Fibroblast of skin of back (primary cell): Measurements from ENCODE around the gene STK35.
"Not testable (repeated sequence)": the region's sequence is repeated elsewhere in the genome, so short reads cannot be mapped to it uniquely, and the experiment has no call there.

Source experiments
- DNase-seq: peaks from one replicate; pipeline ENCODE4 v3.0.0-alpha.2; 2013

The STK35 gene

GRCh38 chr20:2163312-2163711, 61.7 kb downstream of the STK35 start:
- no peak for DNase-seq

DNA sequence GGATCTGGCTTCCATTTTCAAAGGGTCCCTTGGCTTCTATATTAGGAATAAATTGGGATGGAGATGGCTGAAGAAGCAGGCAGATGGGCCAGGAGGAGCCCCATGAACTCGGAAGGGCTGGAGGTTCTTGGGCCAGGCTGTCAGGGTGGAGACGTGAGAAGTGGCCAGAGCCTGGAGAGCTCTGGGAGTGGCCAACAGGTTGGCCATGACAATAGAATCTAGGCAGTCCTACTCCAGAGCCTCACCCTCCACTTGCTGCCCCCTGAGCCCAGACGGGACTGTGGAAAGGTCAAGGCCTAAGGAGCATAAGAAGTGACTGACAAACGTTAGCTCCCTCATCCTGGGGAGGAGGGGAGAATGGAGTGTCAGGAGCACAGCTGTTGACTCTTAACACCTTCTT, 62.1 kb downstream of the STK35 start:
- DNase-seq, result no peak

GRCh38 chr20:2164421-2164820, 62.8 kb downstream of the STK35 start:
- DNase-seq, result no peak

GRCh38 chr20:2164966-2165365, 63.3 kb downstream of the STK35 start:
- DNase-seq, result no peak

GRCh38 chr20:2165871-2166270, 64.2 kb downstream of the STK35 start:
- no peak for DNase-seq

DNA sequence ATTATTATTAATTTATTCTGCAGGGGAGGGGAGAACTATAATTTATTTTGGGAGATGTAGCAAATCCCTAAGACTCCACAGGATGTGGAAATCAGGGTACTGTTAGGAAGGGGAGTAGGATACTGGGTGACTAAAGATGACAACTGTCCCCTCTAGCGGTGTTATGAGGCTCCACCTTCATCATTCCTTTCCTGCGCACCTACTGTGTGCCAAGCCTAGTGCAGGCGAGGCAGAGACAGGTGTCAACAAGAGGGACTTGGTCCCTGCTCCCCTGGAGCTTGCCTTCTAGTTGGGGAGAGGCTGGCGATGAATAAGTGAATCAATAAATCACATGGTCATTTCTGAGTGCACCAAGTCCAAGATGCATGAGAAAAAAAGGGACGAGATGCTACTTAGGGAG, 65.5 kb downstream of the STK35 start:
- no peak for DNase-seq

DNA sequence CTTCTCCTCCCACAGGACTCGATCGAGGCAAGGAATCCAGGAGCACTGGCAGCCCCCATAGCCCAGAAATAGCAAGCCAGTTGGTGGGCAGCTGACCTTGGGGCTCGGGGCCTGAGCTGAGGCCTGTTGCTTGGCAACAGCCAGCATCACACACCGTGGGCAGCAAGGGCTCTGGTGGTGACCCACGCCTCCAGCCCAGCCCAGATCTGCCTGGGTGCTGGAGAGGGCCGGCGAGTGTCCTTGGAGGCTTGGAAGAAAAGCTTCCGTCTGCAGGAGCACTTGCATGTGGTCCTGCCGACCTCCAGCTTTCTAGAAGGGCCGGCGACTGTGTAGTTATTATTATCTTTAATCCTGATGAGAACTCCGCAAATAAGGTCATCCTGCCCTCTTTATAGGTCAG, 67.3 kb downstream of the STK35 start:
- no peak for DNase-seq

DNA sequence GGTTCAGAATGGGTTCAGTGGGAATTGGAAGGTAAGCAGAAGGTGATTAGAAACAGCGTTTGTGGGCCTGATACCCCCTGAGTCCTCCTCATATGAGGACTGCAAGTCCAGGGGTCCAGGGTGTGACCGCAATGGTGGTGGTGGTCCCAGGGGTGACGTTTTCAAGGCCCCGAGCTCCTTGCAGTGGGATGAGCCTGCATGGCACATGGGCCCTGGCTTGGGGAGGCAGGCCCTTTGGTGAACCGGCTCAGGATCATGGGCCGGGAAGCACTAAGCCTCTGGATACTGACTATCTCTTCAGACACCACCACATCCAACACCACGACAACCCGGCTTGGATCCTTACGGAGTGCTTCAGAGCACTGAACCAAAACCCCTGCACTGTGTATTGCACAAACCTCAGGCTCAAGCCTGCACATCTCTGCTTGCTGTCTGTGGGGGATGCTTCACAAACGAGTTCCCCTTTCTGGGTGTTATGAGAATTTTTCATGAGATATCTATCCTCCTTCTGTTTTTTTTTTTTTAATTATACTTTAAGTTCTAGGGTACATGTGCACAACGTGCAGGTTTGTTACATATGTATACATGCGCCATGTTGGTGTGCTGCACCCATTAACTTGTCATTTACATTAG, 67.9 kb downstream of the STK35 start:
- DNase-seq, result no peak

GRCh38 chr20:2170404-2170803, 68.8 kb downstream of the STK35 start:
- DNase-seq, result no peak

DNA sequence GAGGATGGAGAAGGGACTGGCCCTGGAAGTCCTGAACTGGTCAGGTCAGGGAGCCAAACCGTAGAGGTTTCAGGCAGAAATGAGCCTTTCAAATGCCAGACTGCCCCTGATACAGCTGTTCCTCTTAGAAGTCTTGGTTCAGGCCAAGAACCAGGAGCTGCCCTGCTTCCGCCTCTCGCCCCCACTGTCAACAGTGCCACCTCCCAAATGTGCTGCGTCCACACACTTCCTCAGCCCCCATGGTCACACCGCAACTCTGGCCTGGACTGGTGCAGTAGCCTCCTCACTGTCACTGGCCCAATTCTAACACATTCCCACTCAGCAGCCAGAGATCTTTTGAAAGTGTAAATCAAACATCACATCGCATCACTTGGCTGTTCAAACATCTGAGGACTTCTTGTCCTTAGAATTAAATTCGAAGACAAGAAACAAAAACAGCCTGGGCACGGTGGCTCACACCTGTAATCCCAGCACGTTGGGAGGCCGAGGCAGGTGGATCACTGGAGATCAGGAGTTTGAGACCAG, 69.7 kb downstream of the STK35 start:
- DNase-seq, result no peak

GRCh38 chr20:2171840-2172239, 70.2 kb downstream of the STK35 start:
- not testable (repeated sequence) for DNase-seq

GRCh38 chr20:2172305-2173175, 70.9 kb downstream of the STK35 start:
- DNase-seq, result peak; percentile 47

DNA sequence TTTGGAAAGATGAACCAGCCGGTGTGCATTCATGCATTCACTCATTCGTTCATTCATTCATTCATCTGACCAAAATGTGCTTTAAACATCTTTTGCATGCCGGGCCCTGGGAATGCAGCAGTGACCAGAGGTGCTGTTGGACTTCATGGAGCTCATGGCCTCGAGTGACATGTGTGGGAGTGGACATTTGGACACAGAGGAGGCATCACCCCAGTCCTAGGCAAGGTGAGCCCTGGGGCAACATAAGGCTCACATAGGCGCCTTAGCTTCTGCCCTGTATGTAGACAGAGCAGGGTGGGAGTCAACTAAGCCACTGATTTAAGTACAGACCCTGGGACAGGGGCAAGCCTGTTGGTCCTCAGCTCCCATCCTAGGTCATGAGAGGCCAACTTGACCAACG, 71.6 kb downstream of the STK35 start:
- DNase-seq, result no peak

- no peak for DNase-seq
Observed at GRCh38 chr20:2174067-2174466, 72.4 kb downstream of the STK35 start.

GRCh38 chr20:2176946-2177345, 75.3 kb downstream of the STK35 start:
- no peak for DNase-seq

GRCh38 chr20:2178318-2179232, 76.9 kb downstream of the STK35 start:
- no peak for DNase-seq

GRCh38 chr20:2179233-2179580, 77.6 kb downstream of the STK35 start:
- no peak for DNase-seq

DNA sequence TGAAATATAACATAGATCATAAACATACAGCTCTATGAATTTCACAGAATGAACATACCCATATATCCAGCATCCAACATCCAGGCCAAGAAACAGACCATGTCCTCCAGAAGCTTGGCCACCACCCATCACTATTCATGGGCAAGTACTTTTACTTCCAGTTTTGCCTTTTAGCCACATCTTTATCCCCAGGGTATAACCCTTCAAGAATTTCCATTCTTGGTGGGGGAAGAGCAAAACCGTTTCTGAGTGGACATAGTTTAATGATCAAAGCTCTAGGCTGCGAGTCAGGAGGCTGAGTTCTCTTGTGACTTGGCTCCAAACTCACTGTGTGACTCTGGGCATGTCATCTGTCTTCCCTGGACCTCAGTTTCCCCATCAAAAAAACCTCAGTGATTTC, 78.3 kb downstream of the STK35 start:
- no peak for DNase-seq

DNA sequence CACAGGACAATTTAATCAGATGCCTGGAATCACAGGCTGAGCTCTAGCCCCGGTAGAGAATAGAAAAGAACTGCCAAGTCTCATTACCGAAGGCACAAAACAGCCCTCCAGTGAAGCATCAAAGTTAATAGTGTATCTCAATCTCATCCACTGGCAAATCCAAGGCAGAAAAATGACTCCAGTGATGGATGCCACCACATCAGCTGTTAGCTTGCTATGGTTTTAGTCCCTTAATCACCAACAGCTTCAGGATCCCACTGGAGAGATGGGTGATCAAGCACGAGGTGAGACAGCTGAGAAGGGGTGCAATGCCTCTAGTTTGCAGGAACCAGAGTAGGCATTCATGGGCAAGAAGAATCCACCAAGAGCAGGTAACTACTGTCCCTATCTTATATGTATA, 81.8 kb downstream of the STK35 start:
- DNase-seq, result no peak

DNA sequence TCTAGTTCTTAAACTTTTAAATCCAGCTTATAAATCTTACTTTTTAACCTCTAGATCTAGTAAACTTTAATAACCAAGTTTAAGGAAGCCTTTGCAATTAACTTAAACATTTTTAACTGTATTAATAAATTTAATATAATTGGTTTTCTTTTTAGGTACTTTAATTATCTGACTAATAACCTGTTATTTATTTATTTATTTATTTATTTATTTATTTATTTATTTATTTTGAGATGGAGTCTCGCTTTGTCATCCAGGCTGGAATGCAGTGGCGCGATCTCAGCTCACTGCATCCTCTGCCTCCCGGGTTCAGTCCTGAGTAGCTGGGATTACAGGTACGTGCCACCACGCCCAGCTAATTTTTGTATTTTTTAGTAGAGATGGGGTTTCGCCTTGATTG, 83.3 kb downstream of the STK35 start:
- not testable (repeated sequence) for DNase-seq

DNA sequence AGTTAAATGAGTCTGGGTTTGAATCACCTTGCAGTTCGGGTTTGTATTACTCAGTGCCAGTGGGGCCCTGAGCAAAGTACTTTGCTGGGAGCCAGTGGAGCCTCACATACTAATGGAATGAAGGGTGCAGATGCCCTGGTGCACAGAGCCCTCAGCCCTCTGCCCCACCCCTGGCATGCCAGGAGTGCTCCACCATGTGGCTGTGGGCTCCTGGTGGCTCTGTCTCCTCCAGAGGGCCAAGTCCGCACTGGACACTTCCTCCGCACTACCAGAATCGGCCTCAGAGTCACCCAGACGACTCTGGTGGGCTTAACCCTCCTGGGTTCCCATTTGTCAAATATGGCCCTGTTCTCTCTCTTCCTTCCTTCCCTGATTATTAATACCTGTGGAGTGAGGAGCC, 94.0 kb downstream of the STK35 start:
- no peak for DNase-seq

GRCh38 chr20:2197166-2197565, 95.5 kb downstream of the STK35 start:
- no peak for DNase-seq
